OCI-LY7 (cell line): ENCODE results near the gene SPTBN2. TPM values are rescaled to one million over a fixed set of nuclear protein-coding genes. Genes with fewer than 3 reads are reported as not detected.

Experiments used
- Bru-seq: library from RNA; stranded (reverse); fragments of 400-500 nt; gene quantifications from one replicate; lab custom pipeline; 2021; lab: Mats Ljungman, UMichigan
- BruChase-seq, 2 experiments: library from RNA; stranded (reverse); fragments of 400-500 nt; gene quantifications; one replicate each; lab custom pipeline; 2021; lab: Mats Ljungman, UMichigan
- BruUV-seq: library from RNA; stranded (reverse); fragments of 400-500 nt; replicated peaks from 2 replicates; lab custom pipeline; 2021; lab: Mats Ljungman, UMichigan
- CTCF ChIA-PET: fragments of 300-600 bp; sonication (Branson Sonifier 250); formaldehyde crosslinking; loops from one replicate; lab custom pipeline; 2022; ENCODE audit warnings: antibody characterized with exemption; ENCODE audit not compliant: unreplicated experiment; lab: Charles Lee
- POLR2A ChIA-PET: fragments of 300-600 bp; sonication (Branson Sonifier 250); formaldehyde crosslinking; loops from one replicate; lab custom pipeline; 2022; ENCODE audit warnings: antibody characterized with exemption; lab: Charles Lee
- DNase-seq: peaks from one replicate; pipeline ENCODE4 v3.0.0-alpha.2; 2015; ENCODE audit warnings: low spot score
- H2AFZ ChIP-seq: fragments of 200-600 bp; sonication (generic), shearing (Covaris generic); 2 replicates; pipeline ENCODE4 v1.6.1; 2014; ENCODE audit warnings: mild to moderate bottlenecking, antibody characterized with exemption, low read length, moderate library complexity
- H3K27ac ChIP-seq: fragments of 200-600 bp; sonication (generic); 2 replicates; pipeline ENCODE4 v1.5.1; 2014; ENCODE audit warnings: mixed run types, low read depth, mild to moderate bottlenecking, moderate library complexity, low read length, inconsistent platforms; ENCODE audit not compliant: poor library complexity, severe bottlenecking
- H3K36me3 ChIP-seq: fragments of 200-600 bp; sonication (generic); 2 replicates; pipeline ENCODE4 v1.6.1; 2014; ENCODE audit warnings: mild to moderate bottlenecking, antibody characterized with exemption, low read length, moderate library complexity, mixed read lengths; ENCODE audit not compliant: insufficient read depth
- H3K4me1 ChIP-seq: fragments of 200-600 bp; sonication (generic); 2 replicates; pipeline ENCODE4 v1.5.1; 2014; ENCODE audit warnings: mild to moderate bottlenecking, low read length; ENCODE audit not compliant: insufficient read depth, poor library complexity, severe bottlenecking
- H3K4me2 ChIP-seq: fragments of 200-600 bp; sonication (generic); 2 replicates; pipeline ENCODE4 v1.6.1; 2014; ENCODE audit warnings: mild to moderate bottlenecking, low read length
- H3K4me3 ChIP-seq: fragments of 200-600 bp; sonication (generic); 2 replicates; pipeline ENCODE4 v1.5.1; 2014; ENCODE audit warnings: mild to moderate bottlenecking, low read depth, low read length; ENCODE audit not compliant: poor library complexity, severe bottlenecking
- H3K79me2 ChIP-seq: fragments of 200-600 bp; sonication (generic); 2 replicates; pipeline ENCODE4 v1.6.1; 2016; ENCODE audit warnings: low read depth, mild to moderate bottlenecking, low read length, moderate library complexity, mixed read lengths; ENCODE audit not compliant: insufficient read depth
- H3K9me2 ChIP-seq: fragments of 200-600 bp; sonication (generic); 2 replicates; pipeline ENCODE4 v1.6.1; 2016; ENCODE audit warnings: mild to moderate bottlenecking, low read length, mixed read lengths; ENCODE audit not compliant: insufficient read depth
- H3K9me3 ChIP-seq: fragments of 200-600 bp; sonication (generic); 2 replicates; pipeline ENCODE4 v1.6.1; 2014; ENCODE audit warnings: mild to moderate bottlenecking, mixed run types, low read length, mixed read lengths
- H4K20me1 ChIP-seq: fragments of 200-600 bp; sonication (generic); 2 replicates; pipeline ENCODE4 v1.6.1; 2014; ENCODE audit warnings: mild to moderate bottlenecking, antibody characterized with exemption, low read length, moderate library complexity, mixed read lengths; ENCODE audit not compliant: insufficient read depth
- EZH2phosphoT487 ChIP-seq: fragments of 200-600 bp; sonication (generic); IDR thresholded peaks from 2 replicates; pipeline ENCODE4 v1.6.1; 2018; ENCODE audit warnings: low read depth, borderline replicate concordance, mild to moderate bottlenecking, mixed run types, antibody characterized with exemption, low read length, moderate library complexity, mixed read lengths
- intact Hi-C: fragments of 100-400 bp; cut with micrococcal nuclease; formaldehyde crosslinking; loops from one replicate; pipeline ENCODE4 v1.10.0; 2022; ENCODE audit not compliant: unreplicated experiment
- long read RNA-seq: library from polyadenylated mRNA; stranded (forward); transcript quantifications from one replicate; pipeline ENCODE4 v2.0.0, GENCODE V29; 2022
- total RNA-seq, 2 experiments: library from RNA; depleted of rRNA in 1 of 2; stranded (reverse); fragments of >200 nt in 1 of 2; shearing (Covaris generic) in 1 of 2; gene quantifications; 2 replicates each; pipeline ENCODE4 v1.2.3, GENCODE V29; 2014 to 2022
- TF ChIP-seq, protein P1 (sequence below): fragments of 200-600 bp; sonication (generic); conservative IDR thresholded peaks from 2 replicates; pipeline ENCODE4 v1.5.1; 2014; ENCODE audit warnings: mild to moderate bottlenecking, antibody characterized with exemption, low read length, moderate library complexity, mixed read lengths

The SPTBN2 gene
- 22.7 and 25.2 TPM in 2 replicates for total RNA-seq (2014; rRNA removed; shearing (Covaris generic))
- 13.0 and 16.2 TPM in 2 replicates for total RNA-seq (2022)
- Bru-seq, nascent RNA = percentile 38 among the genes with signal in this experiment
- percentile 45 among the genes with signal in this experiment for BruChase-seq, experiment 1, labeled RNA remaining after a 6-hour chase
- percentile 40 among the genes with signal in this experiment for BruChase-seq, experiment 2, labeled RNA remaining after a 2-hour chase
- long read RNA-seq, partial matches to known transcripts = 8 of 10 reads
- long read RNA-seq, other reads (novel, unspliced or antisense) = 2 of 10 reads

DNA sequence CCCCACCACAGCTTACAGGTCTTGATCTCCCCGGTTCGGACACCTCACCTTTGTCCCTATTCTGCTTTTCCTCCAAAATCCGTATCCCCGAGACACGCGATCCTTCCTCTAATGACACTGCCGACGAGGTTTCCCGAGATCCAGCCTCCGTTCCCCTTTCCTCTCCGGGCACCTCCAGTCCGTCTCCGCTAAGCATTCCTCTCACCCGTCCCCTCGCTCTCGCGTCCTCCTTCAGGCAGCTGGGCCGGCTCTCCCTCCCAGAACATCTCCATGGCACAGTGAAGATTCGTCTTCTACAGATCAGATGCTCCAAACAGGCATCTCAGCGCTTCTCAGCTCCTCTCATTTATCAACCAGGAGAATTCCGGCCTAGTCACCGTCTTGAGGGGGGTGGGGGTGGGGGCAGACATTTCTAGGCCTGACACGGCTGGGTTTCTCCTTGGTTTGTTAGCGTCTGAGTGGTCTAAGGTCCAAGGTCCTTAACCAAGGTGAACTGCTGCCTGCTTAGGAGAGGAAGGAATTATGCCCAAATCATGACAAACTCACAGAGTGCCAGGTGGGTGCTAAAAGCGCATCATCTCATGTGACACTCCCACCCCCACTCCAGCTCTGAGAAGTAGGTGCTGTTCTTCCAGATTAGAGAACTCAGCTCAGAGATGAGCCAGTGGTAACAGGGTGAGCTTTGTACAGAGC is at the start of gene SPTBN2:
Gene SPTBN2 (minus strand): TSS at position 524 of the 693 bp plus-strand sequence. CDS start 7,976 bp downstream, outside the sequence.
- no peaks in the 10 kb centered on the region for H3K36me3 ChIP-seq
- H3K4me3 ChIP-seq = peak within 1 kb of the TSS; percentile 67
- no TSS peak for BruUV-seq
- H3K79me2 ChIP-seq = no peaks in the 10 kb centered on the region
- no peak within 1 kb of the TSS for H3K27ac ChIP-seq
- DNase-seq = peak; percentile 36
- CTCF ChIA-PET = no interaction called here
- peak within 1 kb of the TSS; percentile 56; the same call in 1 of the 2 replicates for H2AFZ ChIP-seq
- peaks cover 35% of the 10 kb centered on the region for H3K4me1 ChIP-seq
- H3K9me3 ChIP-seq = no peaks in the 10 kb centered on the region
- peak within 1 kb of the TSS; percentile 68 for H3K4me2 ChIP-seq
- POLR2A ChIA-PET = interaction anchor here (0.6 kb wide), 1 partner anchor 41 kb away, joined by 3 read pairs; no protein-coding TSS in a partner anchor
- no peaks in the 10 kb centered on the region for H4K20me1 ChIP-seq
- intact Hi-C loops = no loop called here
- no peaks in the 10 kb centered on the region for H3K9me2 ChIP-seq
- TF ChIP-seq, protein P1, sequence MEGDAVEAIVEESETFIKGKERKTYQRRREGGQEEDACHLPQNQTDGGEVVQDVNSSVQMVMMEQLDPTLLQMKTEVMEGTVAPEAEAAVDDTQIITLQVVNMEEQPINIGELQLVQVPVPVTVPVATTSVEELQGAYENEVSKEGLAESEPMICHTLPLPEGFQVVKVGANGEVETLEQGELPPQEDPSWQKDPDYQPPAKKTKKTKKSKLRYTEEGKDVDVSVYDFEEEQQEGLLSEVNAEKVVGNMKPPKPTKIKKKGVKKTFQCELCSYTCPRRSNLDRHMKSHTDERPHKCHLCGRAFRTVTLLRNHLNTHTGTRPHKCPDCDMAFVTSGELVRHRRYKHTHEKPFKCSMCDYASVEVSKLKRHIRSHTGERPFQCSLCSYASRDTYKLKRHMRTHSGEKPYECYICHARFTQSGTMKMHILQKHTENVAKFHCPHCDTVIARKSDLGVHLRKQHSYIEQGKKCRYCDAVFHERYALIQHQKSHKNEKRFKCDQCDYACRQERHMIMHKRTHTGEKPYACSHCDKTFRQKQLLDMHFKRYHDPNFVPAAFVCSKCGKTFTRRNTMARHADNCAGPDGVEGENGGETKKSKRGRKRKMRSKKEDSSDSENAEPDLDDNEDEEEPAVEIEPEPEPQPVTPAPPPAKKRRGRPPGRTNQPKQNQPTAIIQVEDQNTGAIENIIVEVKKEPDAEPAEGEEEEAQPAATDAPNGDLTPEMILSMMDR = no peak
- no peak for TF ChIP-seq EZH2phosphoT487

DNA sequence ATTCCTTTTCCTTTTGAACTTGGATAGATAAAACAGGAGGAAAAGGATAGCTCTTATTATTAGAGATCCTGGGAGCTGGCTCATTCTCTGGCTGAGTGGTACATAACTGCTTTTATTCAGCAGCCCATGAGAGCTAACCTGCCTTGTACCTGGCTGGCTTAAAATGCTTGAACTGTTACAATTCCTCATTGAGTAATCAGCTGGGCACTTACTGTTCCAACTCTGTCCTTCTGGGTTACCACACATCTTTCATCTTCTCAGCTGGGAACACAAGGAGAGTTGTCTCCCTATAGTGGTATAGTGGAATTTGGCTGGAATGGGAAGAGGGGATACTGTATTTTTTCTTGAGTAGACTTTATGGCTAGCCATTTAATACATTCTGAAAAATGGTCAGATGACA is 39.8 kb upstream of the SPTBN2 start:
- no peak overlapping the region for H3K4me2 ChIP-seq
- H3K4me3 ChIP-seq = no peak overlapping the region
- CTCF ChIA-PET = no interaction called here
- H3K4me1 ChIP-seq = no peaks in the 10 kb centered on the region
- H3K9me3 ChIP-seq = no peaks in the 10 kb centered on the region
- no peaks in the 10 kb centered on the region for H3K9me2 ChIP-seq
- H3K36me3 ChIP-seq = peaks cover 46% of the 10 kb centered on the region
- BruUV-seq = no TSS peak
- H4K20me1 ChIP-seq = no peaks in the 10 kb centered on the region
- DNase-seq = no peak
- TF ChIP-seq EZH2phosphoT487 = no peak
- TF ChIP-seq, protein P1 = no peak
- POLR2A ChIA-PET = interaction anchor here (0.6 to 1.2 kb wide), 2 partner anchors 10 to 1758 kb away, joined by 3 to 6 read pairs; no protein-coding TSS in a partner anchor
- no peaks in the 10 kb centered on the region for H3K79me2 ChIP-seq
- H2AFZ ChIP-seq = no peak overlapping the region
- no peak overlapping the region for H3K27ac ChIP-seq
- intact Hi-C loops = no loop called here
